Fibroblast of lung (primary cell): ENCODE results near the gene SLC39A2.

Experiments
- EZH2 ChIP-seq: IDR thresholded peaks from 2 replicates; pipeline ENCODE4 v1.5.1; 2012; ENCODE audit warnings: low read length, control low read depth, mild to moderate bottlenecking; ENCODE audit errors: missing control alignments
- TF ChIP-seq, protein P1 (sequence below), 2 donors: IDR thresholded peaks in 1 of 2; conservative IDR thresholded peaks in 1 of 2; 1 replicate in 1 of 2; 2 replicates in 1 of 2; pipeline ENCODE4 v1.5.1; 2011 to 2012; ENCODE audit warnings: low read length in 2 of 2, control low read depth in 1 of 2, inconsistent platforms in 1 of 2, low read depth in 1 of 2, mild to moderate bottlenecking in 1 of 2

DNA sequence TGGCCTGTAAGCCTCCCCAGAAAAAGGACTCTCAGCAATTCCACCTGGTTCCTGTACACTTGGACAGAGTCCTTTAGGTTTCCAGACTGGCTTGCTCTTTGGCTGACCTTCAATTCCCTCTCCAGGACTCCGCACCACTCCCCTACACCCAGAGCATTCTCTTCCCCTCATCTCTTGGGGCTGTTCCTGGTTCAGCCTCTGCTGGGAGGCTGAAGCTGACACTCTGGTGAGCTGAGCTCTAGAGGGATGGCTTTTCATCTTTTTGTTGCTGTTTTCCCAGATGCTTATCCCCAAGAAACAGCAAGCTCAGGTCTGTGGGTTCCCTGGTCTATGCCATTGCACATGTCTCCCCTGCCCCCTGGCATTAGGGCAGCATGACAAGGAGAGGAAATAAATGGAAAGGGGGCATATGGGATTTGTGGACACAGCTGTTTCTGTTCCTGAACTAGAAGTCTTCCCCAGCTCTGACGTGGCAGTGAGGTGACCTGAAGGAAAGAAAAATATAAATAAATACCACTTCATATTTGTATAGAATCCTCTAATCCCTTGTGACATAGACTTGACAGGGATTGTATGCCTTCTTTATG lies 44.4 kb downstream of the SLC39A2 start:
- TF ChIP-seq, protein P1, sequence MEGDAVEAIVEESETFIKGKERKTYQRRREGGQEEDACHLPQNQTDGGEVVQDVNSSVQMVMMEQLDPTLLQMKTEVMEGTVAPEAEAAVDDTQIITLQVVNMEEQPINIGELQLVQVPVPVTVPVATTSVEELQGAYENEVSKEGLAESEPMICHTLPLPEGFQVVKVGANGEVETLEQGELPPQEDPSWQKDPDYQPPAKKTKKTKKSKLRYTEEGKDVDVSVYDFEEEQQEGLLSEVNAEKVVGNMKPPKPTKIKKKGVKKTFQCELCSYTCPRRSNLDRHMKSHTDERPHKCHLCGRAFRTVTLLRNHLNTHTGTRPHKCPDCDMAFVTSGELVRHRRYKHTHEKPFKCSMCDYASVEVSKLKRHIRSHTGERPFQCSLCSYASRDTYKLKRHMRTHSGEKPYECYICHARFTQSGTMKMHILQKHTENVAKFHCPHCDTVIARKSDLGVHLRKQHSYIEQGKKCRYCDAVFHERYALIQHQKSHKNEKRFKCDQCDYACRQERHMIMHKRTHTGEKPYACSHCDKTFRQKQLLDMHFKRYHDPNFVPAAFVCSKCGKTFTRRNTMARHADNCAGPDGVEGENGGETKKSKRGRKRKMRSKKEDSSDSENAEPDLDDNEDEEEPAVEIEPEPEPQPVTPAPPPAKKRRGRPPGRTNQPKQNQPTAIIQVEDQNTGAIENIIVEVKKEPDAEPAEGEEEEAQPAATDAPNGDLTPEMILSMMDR (conservative IDR thresholded peaks at IDR 0.05 in 1 of 2, IDR thresholded peaks at IDR 0.05 in 1 of 2; ENCODE audit: low read depth in 1 of 2, low read length in 2 of 2): no peak
- TF ChIP-seq EZH2: no peak
